ENCODE data around the gene CREB3L2. TPM values are rescaled to one million over a fixed set of nuclear protein-coding genes. Genes with fewer than 3 reads are reported as not detected.

CREB3L2 gene
- total RNA-seq, 2 experiments from 2014 or later: 21.0 to 24.4 TPM

DNA sequence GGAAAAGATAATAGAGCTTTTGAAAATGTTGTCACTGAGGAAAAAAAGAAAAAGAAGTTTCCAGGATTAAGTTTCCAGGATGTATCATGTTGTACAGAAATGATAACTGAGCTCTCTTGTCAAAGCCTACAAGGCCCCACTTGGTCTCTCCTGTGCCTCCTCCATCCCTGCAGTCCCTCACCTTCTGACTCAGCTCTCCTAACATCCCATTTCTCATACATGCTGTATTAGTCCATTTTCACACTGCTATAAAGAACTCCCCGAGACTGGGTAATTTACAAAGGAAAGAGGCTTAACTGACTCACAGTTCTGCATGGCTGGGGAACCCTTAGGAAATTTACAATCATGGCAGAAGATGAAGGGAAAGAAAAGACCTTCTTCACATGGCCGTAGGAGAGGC is 151.3 kb downstream of the CREB3L2 start:
- ATAC-seq (no peak), DNase-seq (no peak)
- H3K27me3 Mint-ChIP-seq: peaks cover 28% of the 10 kb centered on the region
- POLR2A ChIA-PET: no interaction called here
- peaks cover 10% of the 10 kb centered on the region for H3K4me1 Mint-ChIP-seq (ENCODE audit: low read depth)
- intact Hi-C loops (cut with micrococcal nuclease): no loop called here
- TF ChIP-seq, protein P1, sequence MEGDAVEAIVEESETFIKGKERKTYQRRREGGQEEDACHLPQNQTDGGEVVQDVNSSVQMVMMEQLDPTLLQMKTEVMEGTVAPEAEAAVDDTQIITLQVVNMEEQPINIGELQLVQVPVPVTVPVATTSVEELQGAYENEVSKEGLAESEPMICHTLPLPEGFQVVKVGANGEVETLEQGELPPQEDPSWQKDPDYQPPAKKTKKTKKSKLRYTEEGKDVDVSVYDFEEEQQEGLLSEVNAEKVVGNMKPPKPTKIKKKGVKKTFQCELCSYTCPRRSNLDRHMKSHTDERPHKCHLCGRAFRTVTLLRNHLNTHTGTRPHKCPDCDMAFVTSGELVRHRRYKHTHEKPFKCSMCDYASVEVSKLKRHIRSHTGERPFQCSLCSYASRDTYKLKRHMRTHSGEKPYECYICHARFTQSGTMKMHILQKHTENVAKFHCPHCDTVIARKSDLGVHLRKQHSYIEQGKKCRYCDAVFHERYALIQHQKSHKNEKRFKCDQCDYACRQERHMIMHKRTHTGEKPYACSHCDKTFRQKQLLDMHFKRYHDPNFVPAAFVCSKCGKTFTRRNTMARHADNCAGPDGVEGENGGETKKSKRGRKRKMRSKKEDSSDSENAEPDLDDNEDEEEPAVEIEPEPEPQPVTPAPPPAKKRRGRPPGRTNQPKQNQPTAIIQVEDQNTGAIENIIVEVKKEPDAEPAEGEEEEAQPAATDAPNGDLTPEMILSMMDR (IDR thresholded peaks at IDR 0.05): no peak
- H3K9me3 Mint-ChIP-seq: no peaks in the 10 kb centered on the region
- H3K4me3 Mint-ChIP-seq: no peak overlapping the region
- CTCF ChIA-PET: interaction anchor here (1.0 to 1.1 kb wide), 2 partner anchors 16 to 18 kb away, joined by 3 to 4 read pairs; no protein-coding TSS in a partner anchor
- no peaks in the 10 kb centered on the region for H3K36me3 Mint-ChIP-seq (ENCODE audit: low read depth)
- no peak overlapping the region for H3K27ac Mint-ChIP-seq

DNA sequence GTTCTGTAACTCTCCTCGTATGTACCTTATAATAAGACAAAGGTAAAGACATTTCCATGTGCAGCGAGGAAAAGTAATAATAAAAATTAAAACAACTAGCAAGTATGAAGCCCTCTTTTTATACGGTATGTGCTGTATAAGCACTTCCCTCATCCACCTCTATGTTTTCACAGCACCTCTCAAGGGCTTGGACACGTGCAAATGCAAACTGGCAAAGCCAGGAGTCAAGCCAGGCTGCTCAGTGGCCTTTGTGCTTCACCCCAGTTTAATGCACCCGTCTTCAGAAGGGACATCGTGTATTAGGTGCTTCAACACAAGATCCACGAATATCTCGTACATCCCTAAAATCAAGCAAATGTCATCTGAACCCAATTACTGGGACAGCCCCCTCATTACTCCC is 153.8 kb downstream of the CREB3L2 start:
- Mint-ChIP-seq H3K4me3 (no peak overlapping the region), H3K27ac (no peak overlapping the region), H3K27me3 (peaks cover 46% of the 10 kb centered on the region), H3K9me3 (no peaks in the 10 kb centered on the region), H3K36me3 (ENCODE audit: low read depth) (no peaks in the 10 kb centered on the region), H3K4me1 (ENCODE audit: low read depth) (peaks cover 10% of the 10 kb centered on the region)
- CTCF ChIA-PET: no interaction called here
- ATAC-seq (no peak), DNase-seq (no peak)
- POLR2A ChIA-PET: no interaction called here
- intact Hi-C loops (cut with micrococcal nuclease): loop anchor here (5.0 kb wide), 1 partner anchor 49 kb away; no protein-coding TSS in a partner anchor
- TF ChIP-seq, protein P1 (IDR thresholded peaks at IDR 0.05): no peak

DNA sequence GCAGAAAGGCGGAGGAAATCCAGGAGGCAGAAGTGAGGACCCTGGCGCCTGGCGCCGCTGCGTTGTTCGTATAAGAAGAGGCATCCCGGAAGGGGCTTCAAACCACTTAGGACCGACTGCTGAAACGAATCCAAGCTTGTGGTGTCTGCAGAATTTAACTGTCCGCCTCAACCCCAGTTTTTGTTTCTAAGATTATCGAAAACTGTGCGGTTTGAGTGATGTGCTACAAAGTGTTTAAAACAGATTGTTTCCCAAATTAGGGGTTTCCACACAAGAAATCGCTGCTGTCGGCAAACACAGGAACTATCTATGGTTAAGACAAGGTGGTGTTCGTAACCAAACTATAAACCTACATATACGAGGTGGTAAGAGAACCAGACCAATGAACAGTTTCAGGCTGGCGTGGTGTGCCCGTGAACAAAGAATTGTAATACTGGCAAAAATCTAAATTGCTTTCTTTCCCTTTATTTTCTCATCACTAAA is 154.3 kb downstream of the CREB3L2 start:
- H3K9me3 Mint-ChIP-seq: no peaks in the 10 kb centered on the region
- DNase-seq (peak; percentile 14), ATAC-seq (no peak)
- CTCF ChIA-PET: no interaction called here
- intact Hi-C loops (cut with micrococcal nuclease): loop anchor here (5.0 kb wide), 1 partner anchor 50 kb away; no protein-coding TSS in a partner anchor
- no peak overlapping the region for H3K27ac Mint-ChIP-seq
- no peak overlapping the region for H3K4me3 Mint-ChIP-seq
- peaks cover 10% of the 10 kb centered on the region for H3K4me1 Mint-ChIP-seq (ENCODE audit: low read depth)
- peaks cover 46% of the 10 kb centered on the region for H3K27me3 Mint-ChIP-seq
- no peaks in the 10 kb centered on the region for H3K36me3 Mint-ChIP-seq (ENCODE audit: low read depth)
- TF ChIP-seq, protein P1 (IDR thresholded peaks at IDR 0.05): no peak
- POLR2A ChIA-PET: no interaction called here

DNA sequence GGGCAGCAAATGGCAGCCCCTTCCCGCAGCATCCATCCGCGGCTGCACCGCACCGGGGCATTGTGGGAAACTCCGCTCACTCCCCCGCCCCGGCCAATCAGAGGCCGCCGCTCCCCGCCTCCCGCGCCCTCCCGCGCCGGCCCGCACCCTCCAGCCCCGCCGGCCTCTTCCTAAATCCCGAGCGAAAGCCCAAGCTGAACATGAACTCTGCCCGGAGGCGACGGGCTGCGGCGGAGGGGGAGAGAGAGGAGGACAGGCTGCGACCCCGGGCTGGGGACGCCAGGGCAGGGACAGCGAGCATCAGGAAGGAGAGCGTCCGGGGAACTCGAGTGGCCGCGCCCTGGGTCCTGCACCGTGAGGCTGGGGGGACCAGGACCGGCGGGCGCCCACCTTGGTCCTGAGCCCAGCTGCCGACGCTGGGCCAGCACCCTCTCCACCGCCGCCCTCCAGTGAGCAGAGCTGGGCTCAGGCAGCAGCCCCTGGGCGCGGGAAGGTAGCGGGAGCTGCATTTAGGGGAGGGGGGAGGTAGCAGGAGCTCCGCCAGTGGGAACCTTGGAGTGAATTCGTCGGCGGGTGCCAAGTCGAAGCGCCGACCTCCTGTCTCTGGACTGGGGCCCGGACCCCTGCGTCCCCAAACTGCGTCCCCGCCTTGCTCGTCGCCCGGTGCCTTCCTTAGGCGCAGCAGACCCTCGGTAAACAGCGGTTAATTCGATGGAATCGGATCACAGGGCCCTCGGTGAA is 154.9 kb downstream of the CREB3L2 start, which contains the start of gene DGKI:
DGKI (minus strand) TSS at position 148 of the 741 bp plus-strand sequence.
- peak within 1 kb of the TSS; percentile 53 for H3K4me3 Mint-ChIP-seq
- DNase-seq (peak; percentile 5), ATAC-seq (peak; percentile 37)
- no peaks in the 10 kb centered on the region for H3K9me3 Mint-ChIP-seq
- H3K36me3 Mint-ChIP-seq (ENCODE audit: low read depth): no peaks in the 10 kb centered on the region
- intact Hi-C loops (cut with micrococcal nuclease): loop anchor here (5.0 kb wide), 1 partner anchor 50 kb away; no protein-coding TSS in a partner anchor
- H3K27ac Mint-ChIP-seq: no peak within 1 kb of the TSS
- H3K4me1 Mint-ChIP-seq (ENCODE audit: low read depth): peaks cover 10% of the 10 kb centered on the region
- peaks cover 50% of the 10 kb centered on the region for H3K27me3 Mint-ChIP-seq
- ChIA-PET POLR2A (no interaction called here), CTCF (interaction anchor here (1.0 kb wide), 1 partner anchor 11 kb away, joined by 3 read pairs; no protein-coding TSS in a partner anchor)
- TF ChIP-seq, protein P1 (IDR thresholded peaks at IDR 0.05): no peak

DNA sequence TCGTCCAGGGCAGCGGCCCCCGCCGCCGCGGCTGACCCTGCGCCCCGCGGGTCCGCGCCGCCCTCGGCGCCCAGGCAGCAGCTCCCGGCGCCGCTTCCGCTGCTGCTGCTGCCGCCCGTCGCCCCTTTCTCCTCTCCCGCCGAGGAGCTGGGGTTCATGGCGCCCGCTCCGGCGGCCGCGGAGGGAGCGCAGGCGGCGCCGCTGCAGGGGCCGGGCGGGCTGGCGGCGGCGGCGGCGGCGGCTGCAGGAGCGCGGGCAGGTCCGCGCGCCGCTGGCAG is 155.4 kb downstream of the CREB3L2 start:
- ChIA-PET POLR2A (no interaction called here), CTCF (interaction anchor here (1.0 kb wide), 1 partner anchor 10 kb away, joined by 3 read pairs; no protein-coding TSS in a partner anchor)
- ATAC-seq (peak; percentile 45), DNase-seq (no peak)
- Mint-ChIP-seq H3K4me3 (no peak overlapping the region), H3K36me3 (ENCODE audit: low read depth) (no peaks in the 10 kb centered on the region), H3K27ac (no peak overlapping the region), H3K4me1 (ENCODE audit: low read depth) (peaks cover 9% of the 10 kb centered on the region), H3K27me3 (peaks cover 56% of the 10 kb centered on the region), H3K9me3 (no peaks in the 10 kb centered on the region)
- intact Hi-C loops (cut with micrococcal nuclease): loop anchor here (5.0 kb wide), 1 partner anchor 51 kb away; no protein-coding TSS in a partner anchor
- TF ChIP-seq, protein P1 (IDR thresholded peaks at IDR 0.05): no peak

Data from activated CD8-positive, alpha-beta T cell treated with anti-CD3 and anti-CD28 coated beads for 36 hours (primary cell).